SJCRH30 (cell line): ENCODE measurements around the gene RBM25. TPM values are rescaled to one million over a fixed set of nuclear protein-coding genes. Genes with fewer than 3 reads are reported as not detected.

ENCODE experiments used
- DNase-seq, 2 experiments: peaks; one replicate each; pipeline ENCODE4 v3.0.0-alpha.2; 2015 to 2020
- H3K27ac ChIP-seq: fragments of 250-450 bp; sonication (Bioruptor Pico); 2 replicates; pipeline ENCODE4 v1.5.1; 2020; ENCODE audit warnings: mild to moderate bottlenecking, moderate library complexity
- H3K27me3 ChIP-seq: fragments of 250-450 bp; sonication (Bioruptor Pico); 2 replicates; pipeline ENCODE4 v1.5.1; 2020; ENCODE audit warnings: mild to moderate bottlenecking, moderate library complexity
- H3K36me3 ChIP-seq: fragments of 250-450 bp; sonication (Bioruptor Pico); 2 replicates; pipeline ENCODE4 v1.5.1; 2020; ENCODE audit warnings: mild to moderate bottlenecking, moderate library complexity
- H3K4me1 ChIP-seq: fragments of 250-450 bp; sonication (Bioruptor Pico); 2 replicates; pipeline ENCODE4 v1.5.1; 2020; ENCODE audit warnings: mild to moderate bottlenecking, moderate library complexity
- H3K4me3 ChIP-seq: fragments of 250-450 bp; sonication (Bioruptor Pico); 2 replicates; pipeline ENCODE4 v1.5.1; 2020; ENCODE audit warnings: mild to moderate bottlenecking, moderate library complexity
- H3K9me3 ChIP-seq: fragments of 250-450 bp; sonication (Bioruptor Pico); replicated peaks from 2 replicates; pipeline ENCODE4 v1.5.1; 2020; ENCODE audit warnings: mild to moderate bottlenecking, moderate library complexity
- total RNA-seq: library from RNA; depleted of rRNA; stranded (reverse); fragments of >200 nt; shearing (Covaris generic); gene quantifications from 2 replicates; pipeline ENCODE4 v1.2.3, GENCODE V29; 2014

RBM25 gene
- total RNA-seq, 1 experiment from 2014 or later, result 59.0 TPM

DNA sequence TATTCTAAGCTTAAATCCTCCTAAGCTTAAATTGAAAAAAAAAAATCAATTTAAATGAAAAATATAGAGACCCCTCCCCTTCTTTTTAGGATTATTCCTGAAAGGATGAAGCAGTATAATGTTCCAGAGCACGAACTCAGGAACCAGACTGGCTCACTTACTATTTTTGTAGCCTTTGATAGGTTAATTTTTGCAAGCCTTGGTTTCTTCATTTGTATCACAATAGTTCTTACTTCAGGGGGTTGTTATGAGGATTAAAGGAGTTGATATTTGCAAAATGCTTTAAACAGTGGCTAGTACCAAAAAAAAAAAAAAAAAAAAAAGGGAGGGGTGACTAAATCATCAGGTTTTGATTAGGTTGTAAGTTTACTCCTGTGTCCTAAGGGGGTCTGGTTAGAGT, 3.1 kb upstream of the RBM25 start:
- H3K27ac ChIP-seq, result peak overlapping the region; percentile 49
- no peaks in the 10 kb centered on the region for H3K27me3 ChIP-seq
- H3K36me3 ChIP-seq, result no peaks in the 10 kb centered on the region
- H3K9me3 ChIP-seq, result no peaks in the 10 kb centered on the region
- no peak overlapping the region for H3K4me3 ChIP-seq
- peaks cover 17% of the 10 kb centered on the region for H3K4me1 ChIP-seq
- DNase-seq, result no peak

DNA sequence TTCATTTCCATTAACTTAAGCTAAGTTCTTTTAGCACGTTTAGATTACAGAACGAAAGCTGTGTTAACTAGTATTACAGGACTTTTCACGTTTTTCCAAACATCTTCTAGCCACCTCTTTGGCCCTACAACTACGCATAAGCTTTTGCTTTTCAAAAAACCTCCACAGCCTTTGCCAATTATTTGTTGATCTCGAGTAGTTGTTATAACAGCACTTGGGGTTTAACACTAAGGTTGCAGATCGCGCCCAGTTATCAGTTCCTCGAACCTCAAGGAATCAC, 450 bp upstream of the RBM25 start:
- Histone ChIP-seq H3K4me3 (peak overlapping the region; percentile 96), H3K9me3 (no peaks in the 10 kb centered on the region), H3K36me3 (peaks cover 11% of the 10 kb centered on the region), H3K27ac (peak overlapping the region; percentile 85), H3K4me1 (peaks cover 22% of the 10 kb centered on the region), H3K27me3 (no peaks in the 10 kb centered on the region)
- DNase-seq, result no peak

DNA sequence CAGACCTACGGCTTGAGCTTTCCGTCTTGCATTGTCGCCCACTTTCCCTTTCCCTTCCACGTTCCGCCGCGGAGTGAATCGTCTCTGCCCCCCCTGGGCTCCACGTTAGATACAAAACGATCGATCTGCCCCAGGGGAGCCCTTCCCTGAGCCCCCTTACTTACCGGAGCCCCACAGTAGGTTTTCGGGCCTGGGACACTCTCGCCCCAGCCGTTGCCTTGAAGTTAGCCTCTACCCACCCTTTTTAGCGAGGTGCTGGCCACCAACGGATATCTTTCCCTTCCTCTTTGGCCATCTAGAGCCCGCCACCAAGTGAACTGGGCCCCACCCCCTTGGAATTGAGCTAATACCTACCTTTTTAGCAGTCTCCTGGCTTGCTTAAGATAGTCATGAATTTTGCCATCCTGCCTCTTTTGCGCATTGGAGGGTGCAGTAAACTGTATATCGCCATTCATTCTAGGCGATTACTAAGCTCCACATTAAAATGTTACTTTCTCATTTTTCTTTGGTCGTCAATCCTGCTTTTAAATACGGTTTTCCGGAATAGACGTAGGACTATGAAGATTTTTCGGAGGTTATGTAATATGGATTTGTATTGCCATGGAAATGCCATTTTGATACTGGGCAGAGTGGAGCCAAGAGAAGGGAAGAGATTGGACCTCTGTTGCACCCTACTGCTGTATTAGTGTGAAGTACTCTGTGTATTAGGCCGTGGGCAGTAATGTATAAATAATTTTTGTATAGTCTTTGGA, 764 bp downstream of the RBM25 start:
- Histone ChIP-seq H3K27ac (peak overlapping the region; percentile 85), H3K4me1 (peaks cover 22% of the 10 kb centered on the region), H3K4me3 (peak overlapping the region; percentile 96), H3K9me3 (no peaks in the 10 kb centered on the region), H3K27me3 (no peaks in the 10 kb centered on the region), H3K36me3 (peaks cover 17% of the 10 kb centered on the region)
- peak; percentile 41 to 49 for DNase-seq

DNA sequence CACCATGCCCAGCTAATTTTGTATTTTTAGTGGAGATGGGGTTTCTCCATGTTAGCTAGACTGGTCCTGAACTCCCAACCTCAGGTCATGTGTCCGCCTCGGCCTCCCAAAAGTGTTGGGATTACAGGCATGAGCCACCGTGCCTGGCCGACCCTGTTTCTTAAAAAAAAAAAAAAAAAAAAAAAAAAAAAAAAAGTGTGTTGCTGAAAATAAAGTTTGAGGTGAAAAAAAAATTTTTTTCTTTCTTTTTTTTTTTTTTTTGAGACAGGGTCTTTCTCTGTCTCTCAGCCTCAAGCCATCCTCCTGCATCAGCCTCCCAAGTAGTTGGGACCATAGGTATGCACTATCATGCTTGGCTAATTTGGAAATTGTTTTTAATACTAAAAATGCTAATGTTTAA, 11.3 kb downstream of the RBM25 start:
- Histone ChIP-seq H3K27ac (no peak overlapping the region), H3K36me3 (peaks cover 56% of the 10 kb centered on the region), H3K4me1 (no peaks in the 10 kb centered on the region), H3K9me3 (no peaks in the 10 kb centered on the region), H3K27me3 (no peaks in the 10 kb centered on the region), H3K4me3 (no peak overlapping the region)
- DNase-seq, result no peak

DNA sequence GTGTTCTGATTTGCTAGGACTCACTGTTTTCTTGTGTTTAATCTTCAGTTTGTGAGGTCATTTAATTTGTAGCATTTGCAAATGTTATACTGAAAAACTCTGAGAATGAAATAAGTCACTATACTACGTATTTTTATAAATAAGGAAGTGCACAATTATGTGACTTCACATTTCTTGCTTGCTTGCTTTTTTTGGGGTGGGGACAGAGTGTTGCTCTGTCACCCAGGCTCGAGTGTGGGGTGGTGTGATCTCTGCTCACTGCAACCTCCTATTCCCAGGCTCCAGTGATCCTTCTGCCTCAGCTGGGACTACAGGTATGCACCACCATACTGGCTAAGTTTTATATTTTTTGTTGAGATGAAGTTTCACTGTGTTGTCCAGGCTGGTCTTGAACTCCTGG, 32.7 kb downstream of the RBM25 start:
- Histone ChIP-seq H3K4me3 (no peak overlapping the region), H3K9me3 (no peaks in the 10 kb centered on the region), H3K36me3 (peaks cover 69% of the 10 kb centered on the region), H3K27me3 (no peaks in the 10 kb centered on the region), H3K27ac (no peak overlapping the region), H3K4me1 (no peaks in the 10 kb centered on the region)
- DNase-seq, result no peak

DNA sequence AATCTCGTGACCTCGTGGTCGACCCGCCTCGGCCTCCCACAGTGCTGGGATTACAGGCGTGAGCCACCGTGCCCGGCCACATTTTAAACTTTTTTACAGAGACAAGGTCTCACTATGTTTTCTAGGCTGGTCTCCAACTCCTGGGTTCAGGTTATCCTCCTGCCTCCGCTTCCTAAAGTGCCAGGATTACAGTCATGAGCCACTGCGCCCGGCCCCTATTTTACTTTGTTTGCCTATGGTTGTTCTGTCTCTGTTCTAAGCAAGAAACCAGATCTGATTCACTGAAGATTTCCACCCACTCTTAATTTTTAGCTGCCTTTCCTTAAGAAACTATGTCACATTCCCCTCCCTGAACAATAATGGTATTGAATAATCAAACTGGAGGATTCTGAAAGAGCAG, 39.1 kb downstream of the RBM25 start:
- no peak for DNase-seq
- Histone ChIP-seq H3K27me3 (no peaks in the 10 kb centered on the region), H3K36me3 (peaks cover 75% of the 10 kb centered on the region), H3K9me3 (no peaks in the 10 kb centered on the region), H3K27ac (no peak overlapping the region), H3K4me1 (no peaks in the 10 kb centered on the region), H3K4me3 (no peak overlapping the region)

DNA sequence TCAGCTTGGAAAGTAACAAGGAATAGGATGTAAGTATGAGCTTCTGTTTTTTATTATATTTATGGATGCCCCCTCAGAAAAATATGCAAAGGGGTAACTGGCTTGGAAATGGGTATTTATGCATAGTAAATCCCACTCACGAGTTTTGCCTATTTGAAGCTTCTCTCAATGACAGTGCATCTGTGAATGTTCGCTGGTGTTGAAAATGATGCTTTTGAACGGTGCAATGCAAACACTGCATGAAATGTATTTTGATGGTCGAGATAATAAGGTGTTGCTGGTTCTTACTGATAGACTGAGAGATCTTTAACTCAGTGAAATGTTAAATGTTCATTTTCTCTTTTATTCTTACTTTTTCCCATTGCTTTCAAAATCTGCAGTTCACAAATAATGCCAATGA, 42.0 kb downstream of the RBM25 start:
- no peaks in the 10 kb centered on the region for H3K9me3 ChIP-seq
- H3K27ac ChIP-seq, result no peak overlapping the region
- no peaks in the 10 kb centered on the region for H3K4me1 ChIP-seq
- no peak overlapping the region for H3K4me3 ChIP-seq
- peaks cover 74% of the 10 kb centered on the region for H3K36me3 ChIP-seq
- no peak for DNase-seq
- no peaks in the 10 kb centered on the region for H3K27me3 ChIP-seq

DNA sequence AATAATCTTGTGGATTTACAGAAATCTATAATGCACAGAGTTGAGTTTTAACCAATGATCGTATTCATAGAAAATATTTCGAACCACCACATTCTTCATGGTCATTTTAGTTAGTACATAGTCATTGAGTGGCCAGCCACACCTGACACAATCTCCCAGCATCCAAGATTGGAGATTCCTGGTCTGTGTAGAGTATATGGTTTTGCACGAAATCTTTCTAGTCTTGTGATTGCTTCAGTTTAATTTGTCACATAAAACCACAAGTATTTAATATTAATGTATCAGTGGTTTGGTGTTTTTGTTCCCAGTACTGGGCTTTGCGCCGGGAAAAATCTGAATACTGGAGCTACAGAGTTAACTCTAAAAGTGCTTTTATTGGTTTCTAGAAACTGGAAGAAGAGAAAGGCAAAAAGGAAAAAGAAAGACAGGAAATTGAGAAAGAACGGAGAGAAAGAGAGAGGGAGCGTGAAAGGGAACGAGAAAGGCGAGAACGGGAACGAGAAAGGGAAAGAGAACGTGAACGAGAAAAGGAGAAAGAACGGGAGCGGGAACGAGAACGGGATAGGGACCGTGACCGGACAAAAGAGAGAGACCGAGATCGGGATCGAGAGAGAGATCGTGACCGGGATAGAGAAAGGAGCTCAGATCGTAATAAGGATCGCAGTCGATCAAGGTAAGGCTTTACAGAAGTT, 44.6 kb downstream of the RBM25 start:
- DNase-seq, result no peak
- peaks cover 83% of the 10 kb centered on the region for H3K36me3 ChIP-seq

DNA sequence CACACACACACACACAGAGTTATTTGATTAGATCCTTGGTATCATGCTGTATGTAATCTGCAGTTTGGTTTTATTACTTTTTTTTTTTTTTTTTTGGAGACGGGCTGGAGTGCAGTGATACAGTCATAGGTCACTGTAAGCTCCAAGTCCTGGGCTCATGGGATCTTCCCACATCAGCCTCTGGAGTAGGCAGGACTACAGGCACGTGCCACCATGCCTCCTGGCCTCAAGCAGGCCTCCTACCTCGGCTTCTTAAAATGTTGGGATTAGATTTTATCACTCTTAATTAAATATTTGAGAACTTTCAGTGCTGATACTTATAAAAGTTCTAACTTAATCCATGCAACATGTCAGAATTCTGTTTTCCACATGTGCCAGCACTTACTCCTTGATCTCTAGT, 46.7 kb downstream of the RBM25 start:
- no peak for DNase-seq
- no peaks in the 10 kb centered on the region for H3K9me3 ChIP-seq
- peaks cover 84% of the 10 kb centered on the region for H3K36me3 ChIP-seq
- H3K4me3 ChIP-seq, result no peak overlapping the region
- no peak overlapping the region for H3K27ac ChIP-seq
- no peaks in the 10 kb centered on the region for H3K27me3 ChIP-seq
- no peaks in the 10 kb centered on the region for H3K4me1 ChIP-seq

More for the DNA sequence above, 44.6 kb downstream of the RBM25 start:
- Histone ChIP-seq H3K4me3 (no peak overlapping the region), H3K9me3 (no peaks in the 10 kb centered on the region), H3K27me3 (no peaks in the 10 kb centered on the region), H3K27ac (no peak overlapping the region), H3K4me1 (no peaks in the 10 kb centered on the region)

DNA sequence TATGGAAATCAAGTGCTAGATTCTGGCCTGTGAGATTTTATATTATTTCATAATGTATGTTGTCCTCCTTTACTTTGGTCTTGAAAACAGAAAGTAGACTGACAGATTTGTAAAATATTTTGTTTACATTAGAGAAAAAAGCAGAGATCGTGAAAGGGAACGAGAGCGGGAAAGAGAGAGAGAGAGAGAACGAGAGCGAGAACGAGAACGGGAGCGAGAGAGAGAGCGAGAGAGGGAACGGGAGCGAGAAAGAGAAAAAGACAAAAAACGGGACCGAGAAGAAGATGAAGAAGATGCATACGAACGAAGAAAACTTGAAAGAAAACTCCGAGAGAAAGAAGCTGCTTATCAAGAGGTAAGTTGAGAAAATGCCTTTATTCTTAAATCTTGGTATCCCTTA, 47.4 kb downstream of the RBM25 start:
- Histone ChIP-seq H3K36me3 (peaks cover 81% of the 10 kb centered on the region), H3K9me3 (no peaks in the 10 kb centered on the region), H3K4me3 (no peak overlapping the region), H3K4me1 (no peaks in the 10 kb centered on the region), H3K27ac (no peak overlapping the region), H3K27me3 (no peaks in the 10 kb centered on the region)
- DNase-seq, result no peak

DNA sequence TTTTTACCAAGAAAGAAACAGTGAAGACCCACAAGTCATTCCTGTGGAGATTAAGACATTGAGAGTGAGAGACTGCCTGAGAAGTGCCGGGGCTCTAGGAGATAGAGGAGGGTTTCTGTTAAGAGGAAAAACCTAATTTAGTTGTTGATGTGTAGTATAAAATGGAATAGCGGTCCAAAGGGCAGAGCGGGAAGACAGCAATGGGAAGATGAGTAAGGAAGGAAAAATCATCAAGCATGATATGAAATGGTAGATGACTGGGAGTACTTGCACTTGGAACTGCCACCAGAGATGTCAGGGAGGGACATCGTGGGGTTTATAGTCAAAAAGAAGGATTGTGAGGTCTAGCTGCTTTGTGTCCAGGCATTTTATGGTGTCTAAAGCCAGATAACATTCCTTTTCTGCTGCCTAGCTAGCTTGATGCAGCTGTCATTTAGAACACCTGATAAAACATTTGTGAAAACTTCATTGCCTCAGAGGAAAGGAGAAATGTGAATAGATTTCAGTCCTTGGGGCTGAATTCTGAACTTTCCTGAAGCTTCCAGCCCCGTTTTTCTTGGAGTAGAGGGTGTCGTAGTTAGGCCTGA, 57.8 kb downstream of the RBM25 start:
- Histone ChIP-seq H3K9me3 (no peaks in the 10 kb centered on the region), H3K27ac (no peak overlapping the region), H3K27me3 (no peaks in the 10 kb centered on the region), H3K36me3 (peaks cover 86% of the 10 kb centered on the region), H3K4me3 (no peak overlapping the region), H3K4me1 (no peaks in the 10 kb centered on the region)
- no peak for DNase-seq

DNA sequence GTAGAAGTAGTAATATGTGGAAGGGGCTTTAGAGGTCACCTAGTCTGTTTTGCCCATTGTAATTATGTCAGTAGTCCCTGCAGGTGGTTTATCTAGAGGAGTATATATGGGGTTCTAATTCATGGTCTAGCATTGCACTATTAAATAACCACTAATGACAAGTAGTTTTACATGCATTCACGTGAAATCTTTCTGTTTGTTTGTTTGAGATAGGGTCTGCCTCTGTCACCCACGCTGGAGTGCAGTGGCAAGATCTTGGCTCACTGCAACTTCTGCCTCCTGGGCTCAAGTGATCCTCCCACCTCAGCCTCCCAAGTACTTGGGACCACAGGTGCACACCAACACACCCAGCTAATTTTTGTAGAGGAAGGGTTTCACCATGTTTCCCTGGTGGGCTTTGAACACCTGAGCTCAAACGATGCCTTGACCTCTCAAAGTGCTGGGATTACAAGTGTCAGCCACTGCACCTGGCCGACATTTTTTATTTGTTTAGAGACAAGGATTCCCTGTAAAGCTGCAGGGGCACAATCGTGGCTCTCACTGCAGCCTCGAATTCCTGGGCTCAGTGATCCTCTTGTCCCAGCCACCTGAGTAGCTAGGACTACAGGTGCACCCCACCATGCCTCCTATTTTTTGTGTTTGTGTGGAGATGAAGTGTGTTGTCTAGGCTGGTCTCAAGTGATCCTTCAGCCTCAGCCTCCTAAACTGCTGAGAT, 66.0 kb downstream of the RBM25 start:
- Histone ChIP-seq H3K4me3 (no peak overlapping the region), H3K9me3 (no peaks in the 10 kb centered on the region), H3K4me1 (no peaks in the 10 kb centered on the region), H3K27ac (no peak overlapping the region), H3K27me3 (no peaks in the 10 kb centered on the region), H3K36me3 (peaks cover 39% of the 10 kb centered on the region)
- DNase-seq, result no peak

DNA sequence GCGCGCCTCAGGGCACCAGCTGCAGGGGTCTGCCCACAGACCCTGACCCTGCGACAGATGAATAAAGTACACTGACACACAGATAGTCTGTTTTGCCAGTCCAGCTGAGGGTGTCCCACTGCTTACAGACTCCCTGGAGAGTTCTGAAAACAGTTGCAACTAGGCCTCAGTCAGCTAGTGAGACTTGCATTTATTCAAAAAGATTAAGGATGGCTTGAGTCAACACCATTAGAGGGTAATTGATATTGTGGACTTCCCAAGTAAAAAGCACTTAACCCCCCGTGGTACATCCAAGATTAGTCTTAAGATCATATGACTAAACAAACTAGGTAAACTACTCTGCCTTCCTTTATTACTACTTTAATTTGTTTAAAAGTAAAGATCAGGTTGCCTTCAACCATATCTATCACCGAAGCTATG, 66.8 kb downstream of the RBM25 start:
- Histone ChIP-seq H3K4me1 (no peaks in the 10 kb centered on the region), H3K36me3 (peaks cover 31% of the 10 kb centered on the region), H3K27me3 (no peaks in the 10 kb centered on the region), H3K9me3 (no peaks in the 10 kb centered on the region), H3K27ac (no peak overlapping the region), H3K4me3 (no peak overlapping the region)
- DNase-seq, result no peak

DNA sequence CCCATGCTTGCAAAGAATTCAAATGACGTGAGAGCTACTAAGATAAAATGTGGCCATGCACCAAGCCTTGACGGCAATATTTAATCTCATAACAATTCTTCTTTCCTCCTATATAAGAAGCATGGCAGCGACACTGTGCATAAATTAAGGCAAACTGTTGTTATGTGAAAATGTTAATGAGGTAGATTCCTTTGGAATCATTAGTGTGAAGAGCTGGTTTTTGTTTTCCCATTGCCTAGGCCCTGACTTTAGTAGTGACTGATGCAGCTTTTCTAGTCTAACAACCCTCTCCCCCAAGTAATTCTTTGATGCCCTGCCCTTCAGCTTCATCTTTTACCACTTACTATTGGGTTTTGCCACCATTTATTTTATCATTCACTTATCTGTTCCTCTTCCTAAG, 67.4 kb downstream of the RBM25 start:
- no peak for DNase-seq
- Histone ChIP-seq H3K27ac (no peak overlapping the region), H3K4me1 (no peaks in the 10 kb centered on the region), H3K27me3 (no peaks in the 10 kb centered on the region), H3K4me3 (no peak overlapping the region), H3K9me3 (no peaks in the 10 kb centered on the region), H3K36me3 (peaks cover 26% of the 10 kb centered on the region)

DNA sequence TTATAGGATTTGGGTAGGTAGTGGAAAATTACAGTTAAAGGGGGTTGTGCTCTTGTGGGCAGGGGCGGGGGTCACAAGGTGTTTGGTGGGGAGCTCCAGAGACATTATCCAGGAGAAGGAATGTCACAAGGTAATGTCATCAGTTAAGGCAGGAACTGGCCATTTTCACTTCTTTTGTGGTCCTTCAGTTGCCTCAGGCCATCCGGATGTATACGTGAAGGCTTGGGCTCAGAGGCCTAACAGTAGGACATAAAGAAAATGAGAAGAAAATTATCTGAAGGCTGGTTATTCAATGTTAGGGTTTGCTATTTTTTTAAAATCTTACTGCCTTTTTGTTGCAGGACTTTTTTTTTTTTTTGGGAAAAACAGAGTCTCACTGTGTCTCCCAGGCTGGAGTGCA, 75.5 kb downstream of the RBM25 start:
- no peak overlapping the region for H3K27ac ChIP-seq
- H3K9me3 ChIP-seq, result no peaks in the 10 kb centered on the region
- H3K36me3 ChIP-seq, result no peaks in the 10 kb centered on the region
- H3K27me3 ChIP-seq, result no peaks in the 10 kb centered on the region
- H3K4me3 ChIP-seq, result no peak overlapping the region
- no peak for DNase-seq
- no peaks in the 10 kb centered on the region for H3K4me1 ChIP-seq
